Caco-2 (cell line): Measurements from ENCODE around the gene ME3. TPM values are rescaled to one million over a fixed set of nuclear protein-coding genes. Genes with fewer than 3 reads are reported as not detected.

Experiments
- BruUV-seq: library from RNA; stranded (reverse); fragments of 400-500 nt; replicated peaks from 2 replicates; lab custom pipeline; 2021; lab: Mats Ljungman, UMichigan
- CTCF ChIA-PET: fragments of 300-600 bp; sonication (Branson Sonifier 250); formaldehyde crosslinking; loops from one replicate; lab custom pipeline; 2022; ENCODE audit warnings: antibody characterized with exemption; lab: Charles Lee
- POLR2A ChIA-PET: fragments of 300-600 bp; sonication (Branson Sonifier 250); formaldehyde crosslinking; loops from one replicate; lab custom pipeline; 2022; ENCODE audit warnings: antibody characterized with exemption; lab: Charles Lee
- DNase-seq, 2 experiments: peaks; one replicate each; pipeline versions ENCODE4 v3.0.0 to v3.0.0-alpha.2; 2020 to 2022
- H3K27me3 ChIP-seq: replicated peaks from 2 replicates; pipeline ENCODE4 v1.6.0; 2011; ENCODE audit warnings: low read length; ENCODE audit not compliant: control insufficient read depth, insufficient read depth
- H3K36me3 ChIP-seq: 2 replicates; pipeline ENCODE4 v1.5.1; 2011; ENCODE audit warnings: low read length; ENCODE audit not compliant: control insufficient read depth, insufficient read depth
- H3K4me1 ChIP-seq: fragments of 250-450 bp; sonication (Bioruptor Pico); 2 replicates; pipeline ENCODE4 v1.5.1; 2020; ENCODE audit warnings: mild to moderate bottlenecking
- H3K4me3 ChIP-seq: 2 replicates; pipeline ENCODE4 v1.5.1; 2011; ENCODE audit warnings: low read depth, mild to moderate bottlenecking, control low read depth, low read length
- H3K9me3 ChIP-seq: fragments of 250-450 bp; sonication (Bioruptor Pico); 2 replicates; pipeline ENCODE4 v1.5.1; 2020; ENCODE audit warnings: mild to moderate bottlenecking, moderate library complexity
- H3K27ac Mint-ChIP-seq: one replicate; pipeline ENCODE4 v1.8.0; 2022; ENCODE audit warnings: mixed read lengths; ENCODE audit not compliant: unreplicated experiment
- H3K27me3 Mint-ChIP-seq: one replicate; pipeline ENCODE4 v1.8.0; 2022; ENCODE audit warnings: mixed read lengths; ENCODE audit not compliant: insufficient read depth, unreplicated experiment
- H3K36me3 Mint-ChIP-seq: one replicate; pipeline ENCODE4 v1.8.0; 2022; ENCODE audit warnings: mild to moderate bottlenecking, mixed read lengths; ENCODE audit not compliant: insufficient read depth, unreplicated experiment
- H3K4me1 Mint-ChIP-seq: one replicate; pipeline ENCODE4 v1.8.0; 2022; ENCODE audit warnings: low read depth, mixed read lengths; ENCODE audit not compliant: unreplicated experiment
- H3K4me3 Mint-ChIP-seq: one replicate; pipeline ENCODE4 v1.8.0; 2022; ENCODE audit warnings: mild to moderate bottlenecking, moderate library complexity, mixed read lengths; ENCODE audit not compliant: unreplicated experiment
- H3K9me3 Mint-ChIP-seq: one replicate; pipeline ENCODE4 v1.8.0; 2022; ENCODE audit warnings: mixed read lengths; ENCODE audit not compliant: unreplicated experiment
- intact Hi-C: fragments of 100-400 bp; cut with micrococcal nuclease; formaldehyde crosslinking; loops from one replicate; pipeline ENCODE4 v1.10.0; 2022; ENCODE audit not compliant: unreplicated experiment
- total RNA-seq: library from RNA; stranded (reverse); gene quantifications from 2 replicates; pipeline ENCODE4 v1.2.3, GENCODE V29; 2022
- TF ChIP-seq, protein P1 (sequence below), 2 experiments: fragments of 200-600 bp in 1 of 2; IDR thresholded peaks; 1 replicate in 1 of 2; 2 replicates in 1 of 2; pipeline versions ENCODE4 v1.5.1 to v1.8.0; 2011 to 2022; ENCODE audit warnings: antibody characterized with exemption in 1 of 2, control low read depth in 1 of 2, inconsistent platforms in 1 of 2, low read depth in 1 of 2, low read length in 1 of 2, mild to moderate bottlenecking in 1 of 2, moderate library complexity in 1 of 2; ENCODE audit not compliant: insufficient read depth in 1 of 2, severe bottlenecking in 1 of 2, unreplicated experiment in 1 of 2

The ME3 gene
- total RNA-seq, 1 experiment from 2014 or later: 32.8 TPM

DNA sequence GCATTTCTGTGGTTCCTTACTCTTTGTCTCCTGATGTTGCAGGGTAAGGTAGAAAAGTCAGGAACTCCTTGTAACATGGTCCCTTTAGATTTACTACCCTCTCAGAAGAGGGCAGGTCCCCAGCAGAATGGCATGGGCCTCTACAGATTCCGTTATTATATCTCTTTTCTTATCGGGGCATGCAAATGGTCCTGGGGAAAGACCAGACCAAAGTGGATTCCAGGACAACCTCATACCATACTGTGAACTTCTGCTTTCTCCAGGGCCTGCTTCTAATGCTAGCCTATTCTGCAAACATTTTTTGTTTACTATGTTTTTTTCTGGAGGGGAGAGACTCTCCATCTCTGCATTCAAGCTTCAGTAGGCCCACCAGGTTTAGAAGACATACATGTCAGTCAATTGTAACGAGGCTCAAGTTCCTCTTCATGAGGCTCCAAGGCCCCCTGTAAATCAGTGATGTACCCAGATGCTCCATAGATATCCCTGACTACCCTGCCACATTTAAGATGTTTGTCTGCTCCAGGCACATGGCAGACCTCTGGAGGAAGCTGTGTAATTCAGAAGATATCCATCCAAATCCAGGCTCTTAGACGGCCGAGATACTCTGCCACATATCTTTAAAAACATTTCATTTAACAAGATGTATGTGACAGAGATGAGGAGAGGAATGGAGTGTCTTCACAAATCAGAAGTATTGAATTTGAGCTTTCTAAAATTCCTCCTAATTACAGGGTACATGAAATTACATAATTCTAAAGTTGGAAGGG is 8.5 kb upstream of the ME3 start:
- BruUV-seq: no TSS peak
- intact Hi-C loops: no loop called here
- DNase-seq: no peak
- TF ChIP-seq, protein P1, sequence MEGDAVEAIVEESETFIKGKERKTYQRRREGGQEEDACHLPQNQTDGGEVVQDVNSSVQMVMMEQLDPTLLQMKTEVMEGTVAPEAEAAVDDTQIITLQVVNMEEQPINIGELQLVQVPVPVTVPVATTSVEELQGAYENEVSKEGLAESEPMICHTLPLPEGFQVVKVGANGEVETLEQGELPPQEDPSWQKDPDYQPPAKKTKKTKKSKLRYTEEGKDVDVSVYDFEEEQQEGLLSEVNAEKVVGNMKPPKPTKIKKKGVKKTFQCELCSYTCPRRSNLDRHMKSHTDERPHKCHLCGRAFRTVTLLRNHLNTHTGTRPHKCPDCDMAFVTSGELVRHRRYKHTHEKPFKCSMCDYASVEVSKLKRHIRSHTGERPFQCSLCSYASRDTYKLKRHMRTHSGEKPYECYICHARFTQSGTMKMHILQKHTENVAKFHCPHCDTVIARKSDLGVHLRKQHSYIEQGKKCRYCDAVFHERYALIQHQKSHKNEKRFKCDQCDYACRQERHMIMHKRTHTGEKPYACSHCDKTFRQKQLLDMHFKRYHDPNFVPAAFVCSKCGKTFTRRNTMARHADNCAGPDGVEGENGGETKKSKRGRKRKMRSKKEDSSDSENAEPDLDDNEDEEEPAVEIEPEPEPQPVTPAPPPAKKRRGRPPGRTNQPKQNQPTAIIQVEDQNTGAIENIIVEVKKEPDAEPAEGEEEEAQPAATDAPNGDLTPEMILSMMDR (IDR thresholded peaks at IDR 0.05; ENCODE audit: insufficient read depth in 1 of 2, low read depth in 1 of 2, low read length in 1 of 2, severe bottlenecking in 1 of 2, unreplicated experiment in 1 of 2): no peak
- Histone ChIP-seq H3K36me3 (no peaks in the 10 kb centered on the region), H3K27me3 (no peaks in the 10 kb centered on the region), H3K9me3 (no peaks in the 10 kb centered on the region), H3K4me1 (peaks cover 22% of the 10 kb centered on the region), H3K4me3 (no peak overlapping the region)
- H3K36me3 Mint-ChIP-seq: no peaks in the 10 kb centered on the region
- ChIA-PET CTCF (interaction anchor here (1.1 to 2.2 kb wide), 3 partner anchors 15 to 120 kb away, joined by 3 to 6 read pairs (median 6); partner anchors contain the start of gene PRSS23), POLR2A (interaction anchor here (1.5 kb wide), 1 partner anchor 131 kb away, joined by 6 read pairs; no protein-coding TSS in a partner anchor)
- H3K27ac Mint-ChIP-seq: peak overlapping the region; percentile 51
- no peak overlapping the region for H3K4me3 Mint-ChIP-seq
- H3K4me1 Mint-ChIP-seq: peaks cover 43% of the 10 kb centered on the region
- H3K27me3 Mint-ChIP-seq: no peaks in the 10 kb centered on the region
- peaks cover 7% of the 10 kb centered on the region for H3K9me3 Mint-ChIP-seq

DNA sequence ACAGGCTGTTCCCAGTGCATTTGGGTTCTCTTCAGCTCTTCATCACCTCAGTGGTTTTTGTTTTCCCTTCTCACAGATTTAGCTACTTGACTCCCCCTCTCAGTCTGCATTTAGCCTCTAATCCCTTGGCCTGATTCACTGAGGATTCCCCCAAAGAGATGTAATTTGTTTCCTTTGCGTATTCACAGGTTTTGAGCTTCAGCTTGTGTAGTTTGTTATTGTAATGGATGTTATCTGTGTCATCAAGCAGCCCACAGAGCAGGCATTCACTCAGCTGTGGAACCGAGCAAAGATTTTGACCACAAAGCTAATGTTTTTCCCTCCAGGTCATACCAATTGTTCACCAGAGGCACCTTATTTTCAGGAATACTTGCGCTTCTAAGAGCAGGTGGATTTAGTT is 6.4 kb upstream of the ME3 start:
- intact Hi-C loops: no loop called here
- POLR2A ChIA-PET: no interaction called here

DNA sequence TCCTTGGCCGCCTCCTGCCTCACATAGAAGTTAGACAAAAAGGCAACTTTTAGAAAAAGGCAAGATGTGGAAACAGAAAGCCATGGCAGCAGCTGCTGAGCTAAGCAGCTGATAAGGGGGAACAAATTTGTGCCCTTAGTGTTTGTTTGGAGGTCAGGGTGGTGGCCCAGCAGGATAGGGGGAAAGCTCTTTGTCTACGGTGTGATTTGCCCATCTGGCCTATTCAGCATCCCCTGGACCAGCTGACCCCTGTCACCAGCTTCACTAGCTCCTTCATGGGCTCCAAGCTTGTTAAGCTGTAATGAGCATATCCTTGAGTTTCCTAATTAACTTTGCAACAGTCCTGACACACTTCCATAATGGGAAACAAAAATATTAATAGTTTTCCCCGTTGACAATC is 5.9 kb upstream of the ME3 start:
- intact Hi-C loops: no loop called here
- peaks cover 41% of the 10 kb centered on the region for H3K4me1 ChIP-seq
- CTCF ChIA-PET: interaction anchor here (1.0 kb wide), 1 partner anchor 10 kb away, joined by 3 read pairs; no protein-coding TSS in a partner anchor
- no peaks in the 10 kb centered on the region for H3K9me3 ChIP-seq
- no peak for DNase-seq
- Mint-ChIP-seq H3K27me3 (no peaks in the 10 kb centered on the region), H3K4me3 (no peak overlapping the region), H3K36me3 (no peaks in the 10 kb centered on the region), H3K4me1 (peaks cover 66% of the 10 kb centered on the region), H3K27ac (no peak overlapping the region), H3K9me3 (peaks cover 7% of the 10 kb centered on the region)
- H3K27me3 ChIP-seq: no peaks in the 10 kb centered on the region
- TF ChIP-seq, protein P1 (IDR thresholded peaks at IDR 0.05; ENCODE audit: insufficient read depth in 1 of 2, low read depth in 1 of 2, low read length in 1 of 2, severe bottlenecking in 1 of 2, unreplicated experiment in 1 of 2): no peak
- BruUV-seq: no TSS peak
- POLR2A ChIA-PET: no interaction called here
- no peaks in the 10 kb centered on the region for H3K36me3 ChIP-seq
- no peak overlapping the region for H3K4me3 ChIP-seq

More for the DNA sequence above, 6.4 kb upstream of the ME3 start:
- Mint-ChIP-seq H3K4me3 (no peak overlapping the region), H3K4me1 (peaks cover 61% of the 10 kb centered on the region), H3K9me3 (peaks cover 7% of the 10 kb centered on the region), H3K27ac (no peak overlapping the region), H3K36me3 (no peaks in the 10 kb centered on the region), H3K27me3 (no peaks in the 10 kb centered on the region)
- CTCF ChIA-PET: interaction anchor here (1.0 to 2.2 kb wide), 2 partner anchors 10 to 17 kb away, joined by 3 to 6 read pairs; no protein-coding TSS in a partner anchor
- no TSS peak for BruUV-seq
- TF ChIP-seq, protein P1 (IDR thresholded peaks at IDR 0.05; ENCODE audit: insufficient read depth in 1 of 2, low read depth in 1 of 2, low read length in 1 of 2, severe bottlenecking in 1 of 2, unreplicated experiment in 1 of 2): no peak
- Histone ChIP-seq H3K9me3 (no peaks in the 10 kb centered on the region), H3K27me3 (no peaks in the 10 kb centered on the region), H3K36me3 (no peaks in the 10 kb centered on the region), H3K4me1 (peaks cover 36% of the 10 kb centered on the region), H3K4me3 (no peak overlapping the region)
- no peak for DNase-seq
